Fibroblast of lung (primary cell): ENCODE measurements around the gene RTKN2.

Source experiments
- CTCF ChIP-seq, 2 donors: IDR thresholded peaks in 1 of 2; conservative IDR thresholded peaks in 1 of 2; 1 replicate in 1 of 2; 2 replicates in 1 of 2; pipeline ENCODE4 v1.5.1; 2011 to 2012; ENCODE audit warnings: low read length in 2 of 2, control low read depth in 1 of 2, inconsistent platforms in 1 of 2, low read depth in 1 of 2, mild to moderate bottlenecking in 1 of 2
- EZH2 ChIP-seq: IDR thresholded peaks from 2 replicates; pipeline ENCODE4 v1.5.1; 2012; ENCODE audit warnings: low read length, control low read depth, mild to moderate bottlenecking; ENCODE audit errors: missing control alignments

- TF ChIP-seq CTCF (conservative IDR thresholded peaks at IDR 0.05 in 1 of 2, IDR thresholded peaks at IDR 0.05 in 1 of 2; ENCODE audit: low read depth in 1 of 2, low read length in 2 of 2) (no peak), EZH2 (no peak)
Observed at GRCh38 chr10:62305813-62306212, 37.2 kb upstream of the RTKN2 start.
